K562 (cell line): Measurements from ENCODE around the gene PXK. TPM values are rescaled to one million over a fixed set of nuclear protein-coding genes. Genes with fewer than 3 reads are reported as not detected.

ENCODE experiments used
- ATAC-seq: fragments of 200-7000 bp; cut with Tn5 transposase; 3 replicates; pipeline ENCODE4 v1.9.1; 2020; ENCODE audit warnings: moderate library complexity
- BruUV-seq: library from RNA; stranded (reverse); fragments of 400-500 nt; replicated peaks from 2 replicates; lab custom pipeline; 2021; lab: Mats Ljungman, UMichigan
- CTCF ChIA-PET: fragments of 300-600 bp; formaldehyde crosslinking; extraction: SDS; loops from one replicate; lab custom pipeline; 2021; ENCODE audit warnings: low intra/inter-chr PET ratio; lab: Yijun Ruan, JAX
- POLR2A ChIA-PET: fragments of 300-600, 350-650 bp; sonication (Branson Sonifier 250); formaldehyde crosslinking; extraction: SDS; loops from one replicate; lab custom pipeline; 2021; ENCODE audit warnings: antibody characterized with exemption, inconsistent platforms; lab: Yijun Ruan, JAX
- DNase-seq, 4 experiments: peaks; one replicate each; pipeline versions ENCODE4 v3.0.0 to v3.0.0-alpha.2; 2011 to 2018; ENCODE audit warnings: low spot score in 3 of 4, mixed read lengths in 3 of 4; ENCODE audit errors: extremely low read depth in 1 of 4
- FAIRE-seq: peaks from 2 replicates; lab custom pipeline; 2011; peaks lifted over from hg19 to GRCh38; lab: Jason Lieb, UNC
- H2AFZ ChIP-seq: 2 replicates; pipeline ENCODE4 v1.6.0; 2011; ENCODE audit warnings: low read depth, low read length, control low read depth, inconsistent platforms
- H3K27ac ChIP-seq: fragments of 200-600 bp; 3 replicates; pipeline ENCODE4 v1.8.0; 2011; ENCODE audit warnings: low read depth, mild to moderate bottlenecking, control low read depth, inconsistent platforms, low read length, moderate library complexity, mixed read lengths; ENCODE audit errors: extremely low read depth
- H3K27me3 ChIP-seq, 2 experiments: fragments of 300-600 bp in 1 of 2; 2 replicates in 1 of 2; 3 replicates in 1 of 2; pipeline versions ENCODE4 v1.6.0 to v1.8.0; 2011; ENCODE audit warnings: inconsistent platforms in 2 of 2, low read length in 2 of 2, mild to moderate bottlenecking in 1 of 2, mixed read lengths in 1 of 2, moderate library complexity in 1 of 2; ENCODE audit not compliant: control insufficient read depth in 2 of 2, insufficient read depth in 2 of 2
- H3K36me3 ChIP-seq: fragments of 300-600 bp; 3 replicates; pipeline ENCODE4 v1.8.0; 2011; ENCODE audit warnings: mild to moderate bottlenecking, low read length, inconsistent platforms; ENCODE audit not compliant: control insufficient read depth, insufficient read depth
- H3K4me1 ChIP-seq, 2 experiments: fragments of 200-600 bp in 1 of 2; replicated peaks in 1 of 2; 2 replicates in 1 of 2; 3 replicates in 1 of 2; pipeline versions ENCODE4 v1.5.1 to v1.8.0; 2011; ENCODE audit warnings: inconsistent platforms in 2 of 2, low read length in 2 of 2, mild to moderate bottlenecking in 1 of 2, mixed read lengths in 1 of 2, moderate library complexity in 1 of 2; ENCODE audit not compliant: control insufficient read depth in 2 of 2, insufficient read depth in 2 of 2
- H3K4me2 ChIP-seq: 2 replicates; pipeline ENCODE4 v1.6.1; 2011; ENCODE audit warnings: low read length, control low read depth, inconsistent platforms, mixed read lengths; ENCODE audit not compliant: insufficient read depth
- H3K4me3 ChIP-seq: fragments of 200-600 bp; sonication (generic), shearing (Covaris generic); 2 replicates; pipeline ENCODE4 v1.5.1; 2016; ENCODE audit warnings: control low read depth, inconsistent platforms
- H3K79me2 ChIP-seq: fragments of 200-600 bp; 3 replicates; pipeline ENCODE4 v1.8.0; 2011; ENCODE audit warnings: low read length, inconsistent platforms; ENCODE audit not compliant: control insufficient read depth, insufficient read depth
- H3K9ac ChIP-seq, 2 experiments: 2 replicates each; pipeline versions ENCODE4 v1.6.0 to v1.6.1; 2011; ENCODE audit warnings: low read depth in 2 of 2, low read length in 2 of 2, control low read depth in 1 of 2, inconsistent platforms in 1 of 2, mild to moderate bottlenecking in 1 of 2, mixed read lengths in 1 of 2; ENCODE audit not compliant: insufficient read depth in 1 of 2
- H3K9me1 ChIP-seq: one replicate; pipeline ENCODE4 v1.6.0; 2011; ENCODE audit warnings: inconsistent platforms, mild to moderate bottlenecking, low read length, moderate library complexity; ENCODE audit not compliant: control insufficient read depth, insufficient read depth
- H3K9me3 ChIP-seq: replicated peaks from 2 replicates; pipeline ENCODE4 v1.5.1; 2011; ENCODE audit warnings: low read depth, low read length, inconsistent platforms; ENCODE audit not compliant: control insufficient read depth, insufficient read depth
- H4K20me1 ChIP-seq: replicated peaks from 2 replicates; pipeline ENCODE4 v1.6.1; 2011; ENCODE audit warnings: low read length, inconsistent platforms, mixed read lengths; ENCODE audit not compliant: control insufficient read depth, insufficient read depth
- WGBS: fragments of 100-300 bp; shearing (Covaris generic); methylation state at CpG from one replicate; pipeline ENCODE4 v1.1.6; 2016; ENCODE audit warnings: low coverage, mixed read lengths; ENCODE audit not compliant: insufficient coverage; ENCODE audit errors: missing lambda C conversion rate; 5-methylcytosine and 5-hydroxymethylcytosine counted together
- in situ Hi-C: fragments of 300-500 bp; cut with MboI; formaldehyde crosslinking; loops from 4 replicates; pipeline ENCODE4 v1.15.0; 2018; ENCODE audit warnings: inconsistent platforms, mixed read lengths
- intact Hi-C: fragments of 100-400 bp; cut with micrococcal nuclease; formaldehyde crosslinking; loops from 2 replicates; pipeline ENCODE4 v1.14.2; 2022
- polyA plus RNA-seq, 8 experiments: library from polyadenylated mRNA; depleted of rRNA in 4 of 8; stranded (reverse) in 5 of 8; unstranded in 3 of 8; fragments of >200 nt; fragmentation: Nextera tagmentation in 2 of 8; fragmentation: Illumina TruSeq in 1 of 8; extraction: Ambion mirVana in 2 of 8; extraction: Trizol in 1 of 8; gene quantifications; 2 replicates each; pipeline versions ENCODE4 v1.2.1 to v1.2.3, GENCODE V29; 2011 to 2014; ENCODE audit warnings: inconsistent platforms in 1 of 8, missing spikeins in 1 of 8
- total RNA-seq, 7 experiments: library from RNA; depleted of rRNA in 6 of 7; stranded (reverse); fragments of >200 nt in 6 of 7; fragmentation: Illumina TruSeq in 2 of 7; extraction: Trizol in 2 of 7; gene quantifications; 2 replicates each; pipeline versions ENCODE4 v1.2.1 to v1.2.3, GENCODE V29; 2011 to 2021; ENCODE audit warnings: low replicate concordance in 1 of 7
- TF ChIP-seq, protein P1 (sequence below): fragments of 250-450 bp; sonication (Bioruptor Pico); IDR thresholded peaks from 2 replicates; pipeline ENCODE4 v1.4.0; 2020

PXK gene
- total and polyA plus RNA-seq, 9 of the 15 experiments (the other 6 are each of a cell fraction or from before 2014, with no cell fraction given), result 3.3 to 19.9 (median 11.3) TPM

DNA sequence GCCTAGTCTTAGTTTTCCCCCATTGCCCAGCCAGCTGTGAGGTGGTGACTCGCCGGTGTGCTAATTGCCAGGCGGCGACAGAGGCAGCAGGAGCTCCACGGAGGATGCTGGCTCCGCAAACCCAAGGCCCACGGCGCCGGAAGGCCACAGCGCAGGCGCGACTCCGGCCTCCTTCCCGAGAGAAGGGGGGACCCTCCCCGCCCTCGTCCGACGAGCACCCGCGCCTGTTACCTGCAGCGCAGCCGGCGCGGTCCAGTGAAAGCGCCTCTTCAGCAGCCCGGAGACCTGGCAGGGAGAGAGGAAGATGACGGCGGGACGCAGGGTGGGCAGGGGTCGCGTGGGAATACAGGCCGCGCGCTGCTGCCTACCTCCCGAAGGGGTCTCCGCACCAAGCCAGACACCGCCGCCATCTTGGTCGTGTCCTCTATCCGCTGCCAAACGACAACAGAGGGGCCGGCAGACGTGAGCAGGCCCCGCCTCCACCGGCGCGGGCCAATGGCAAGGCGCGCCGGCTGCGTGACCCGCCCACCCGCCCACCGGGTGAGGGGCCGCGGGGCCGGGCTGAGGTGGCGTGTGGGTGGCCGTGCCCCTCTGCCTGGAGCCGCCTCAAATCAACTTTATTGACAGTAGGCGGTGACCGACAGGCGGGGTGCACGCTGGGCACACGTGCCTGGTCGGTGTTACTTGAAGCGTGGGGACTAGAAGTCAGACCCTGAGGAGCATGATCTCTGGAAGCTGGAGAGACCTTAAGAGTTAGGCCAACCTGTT is 100.9 kb downstream of the PXK start, which contains the start of gene PDHB (continued):
- TF ChIP-seq, protein P1, sequence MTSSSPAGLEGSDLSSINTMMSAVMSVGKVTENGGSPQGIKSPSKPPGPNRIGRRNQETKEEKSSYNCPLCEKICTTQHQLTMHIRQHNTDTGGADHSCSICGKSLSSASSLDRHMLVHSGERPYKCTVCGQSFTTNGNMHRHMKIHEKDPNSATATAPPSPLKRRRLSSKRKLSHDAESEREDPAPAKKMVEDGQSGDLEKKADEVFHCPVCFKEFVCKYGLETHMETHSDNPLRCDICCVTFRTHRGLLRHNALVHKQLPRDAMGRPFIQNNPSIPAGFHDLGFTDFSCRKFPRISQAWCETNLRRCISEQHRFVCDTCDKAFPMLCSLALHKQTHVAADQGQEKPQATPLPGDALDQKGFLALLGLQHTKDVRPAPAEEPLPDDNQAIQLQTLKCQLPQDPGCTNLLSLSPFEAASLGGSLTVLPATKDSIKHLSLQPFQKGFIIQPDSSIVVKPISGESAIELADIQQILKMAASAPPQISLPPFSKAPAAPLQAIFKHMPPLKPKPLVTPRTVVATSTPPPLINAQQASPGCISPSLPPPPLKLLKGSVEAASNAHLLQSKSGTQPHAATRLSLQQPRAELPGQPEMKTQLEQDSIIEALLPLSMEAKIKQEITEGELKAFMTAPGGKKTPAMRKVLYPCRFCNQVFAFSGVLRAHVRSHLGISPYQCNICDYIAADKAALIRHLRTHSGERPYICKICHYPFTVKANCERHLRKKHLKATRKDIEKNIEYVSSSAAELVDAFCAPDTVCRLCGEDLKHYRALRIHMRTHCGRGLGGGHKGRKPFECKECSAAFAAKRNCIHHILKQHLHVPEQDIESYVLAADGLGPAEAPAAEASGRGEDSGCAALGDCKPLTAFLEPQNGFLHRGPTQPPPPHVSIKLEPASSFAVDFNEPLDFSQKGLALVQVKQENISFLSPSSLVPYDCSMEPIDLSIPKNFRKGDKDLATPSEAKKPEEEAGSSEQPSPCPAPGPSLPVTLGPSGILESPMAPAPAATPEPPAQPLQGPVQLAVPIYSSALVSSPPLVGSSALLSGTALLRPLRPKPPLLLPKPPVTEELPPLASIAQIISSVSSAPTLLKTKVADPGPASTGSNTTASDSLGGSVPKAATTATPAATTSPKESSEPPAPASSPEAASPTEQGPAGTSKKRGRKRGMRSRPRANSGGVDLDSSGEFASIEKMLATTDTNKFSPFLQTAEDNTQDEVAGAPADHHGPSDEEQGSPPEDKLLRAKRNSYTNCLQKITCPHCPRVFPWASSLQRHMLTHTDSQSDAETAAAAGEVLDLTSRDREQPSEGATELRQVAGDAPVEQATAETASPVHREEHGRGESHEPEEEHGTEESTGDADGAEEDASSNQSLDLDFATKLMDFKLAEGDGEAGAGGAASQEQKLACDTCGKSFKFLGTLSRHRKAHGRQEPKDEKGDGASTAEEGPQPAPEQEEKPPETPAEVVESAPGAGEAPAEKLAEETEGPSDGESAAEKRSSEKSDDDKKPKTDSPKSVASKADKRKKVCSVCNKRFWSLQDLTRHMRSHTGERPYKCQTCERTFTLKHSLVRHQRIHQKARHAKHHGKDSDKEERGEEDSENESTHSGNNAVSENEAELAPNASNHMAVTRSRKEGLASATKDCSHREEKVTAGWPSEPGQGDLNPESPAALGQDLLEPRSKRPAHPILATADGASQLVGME, result no peak

DNA sequence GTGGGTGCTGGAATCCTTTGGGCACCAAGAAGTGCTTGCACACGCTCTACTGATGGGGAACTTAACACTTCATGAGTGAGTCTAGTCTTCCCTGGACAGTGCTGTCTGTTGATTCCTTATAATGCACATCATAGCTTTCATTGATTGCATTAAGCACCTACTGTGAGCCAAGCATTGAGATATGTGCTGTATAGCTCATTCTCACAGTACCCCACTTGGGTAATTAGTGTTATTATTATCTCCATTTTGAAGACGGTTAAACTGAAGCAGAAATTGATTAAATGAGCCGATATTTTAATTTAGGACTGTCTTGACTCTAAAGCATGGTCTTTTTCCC is 101.4 kb downstream of the PXK start:
- H3K9ac ChIP-seq, result peak overlapping the region; percentile 64 to 87; a peak in 3 of 4 replicates
- ATAC-seq, result no peak
- FAIRE-seq, result peak; percentile 65
- peaks cover 31% of the 10 kb centered on the region; the same call in 2 of the 3 replicates for H3K36me3 ChIP-seq
- H3K79me2 ChIP-seq, result peaks cover 21% of the 10 kb centered on the region
- peaks cover 0 to 2% of the 10 kb centered on the region in 2 experiments; a peak in 2 of 5 replicates for H3K4me1 ChIP-seq
- in situ Hi-C loops (no loop called here), intact Hi-C loops (no loop called here)
- DNase-seq, result no peak
- WGBS, result 9% methylated on average over 3 of the region's 3 CpGs
- ChIA-PET CTCF (no interaction called here), POLR2A (interaction anchor here (0.6 to 1.6 kb wide), 5 partner anchors 10 to 54 kb away, joined by 3 to 6 read pairs (median 3); no protein-coding TSS in a partner anchor)
- no peaks in the 10 kb centered on the region for H3K9me3 ChIP-seq
- H4K20me1 ChIP-seq, result no peaks in the 10 kb centered on the region
- H3K9me1 ChIP-seq, result no peaks in the 10 kb centered on the region
- H3K27ac ChIP-seq, result peak overlapping the region; percentile 68
- H3K4me2 ChIP-seq, result peak overlapping the region; percentile 82
- TSS peak; percentile 80 for BruUV-seq
- H3K4me3 ChIP-seq, result peak overlapping the region; percentile 87
- peak overlapping the region; percentile 89 for H2AFZ ChIP-seq
- H3K27me3 ChIP-seq, result no peaks in the 10 kb centered on the region
